SK-N-SH treated with all-trans-retinoic acid at 6 μM for 48 hours (cell line): ENCODE measurements around the gene PRRC2A.

Experiments used
- ARNTL ChIP-seq: fragments of 450-650 bp; formaldehyde crosslinking; IDR thresholded peaks from 2 replicates; pipeline ENCODE4 v1.5.0; 2020; ENCODE audit warnings: low read depth, mild to moderate bottlenecking, moderate library complexity, borderline replicate concordance
- SNAI2 ChIP-seq: fragments of 250-450 bp; sonication (Bioruptor Pico); IDR thresholded peaks from 2 replicates; pipeline ENCODE4 v1.5.0; 2020; ENCODE audit warnings: mild to moderate bottlenecking, moderate library complexity
- ZFP30 ChIP-seq: fragments of 450-650 bp; formaldehyde crosslinking; IDR thresholded peaks from 2 replicates; pipeline ENCODE4 v1.5.0; 2022; ENCODE audit warnings: mild to moderate bottlenecking, moderate library complexity
- ZNF8 ChIP-seq: fragments of 450-650 bp; formaldehyde crosslinking; IDR thresholded peaks from 2 replicates; pipeline ENCODE4 v1.5.0; 2020; ENCODE audit warnings: mild to moderate bottlenecking, moderate library complexity
- TF ChIP-seq, protein P1 (sequence below): fragments of 250-450 bp; sonication (Bioruptor Pico); IDR thresholded peaks from 2 replicates; pipeline ENCODE4 v1.8.0; 2020; ENCODE audit warnings: mild to moderate bottlenecking, moderate library complexity, borderline replicate concordance

DNA sequence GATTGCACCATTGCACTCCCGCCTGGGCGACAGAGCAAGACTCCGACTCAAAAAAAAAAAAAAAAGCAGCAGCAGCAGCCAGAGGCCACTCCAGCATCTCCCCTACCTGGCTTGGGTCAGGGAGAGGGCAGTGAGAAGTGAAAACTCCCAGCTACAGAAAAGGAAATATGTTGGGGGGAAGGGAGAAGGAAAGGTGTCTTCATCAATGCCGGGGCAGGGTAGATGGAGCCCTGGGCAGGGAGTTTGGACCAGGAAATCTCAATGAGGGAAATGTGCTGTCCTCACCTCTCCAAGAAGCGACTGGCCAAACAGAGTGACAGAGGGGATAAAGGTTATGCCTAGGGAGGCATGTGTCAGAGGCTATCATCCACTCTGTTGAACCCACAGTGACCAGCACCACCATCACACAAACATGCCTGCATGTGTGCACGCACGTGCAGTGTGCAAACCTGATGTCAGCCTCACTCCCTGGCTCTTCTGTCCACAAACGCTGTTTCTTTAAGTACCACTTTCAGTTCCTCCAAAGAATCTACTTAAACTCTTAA, 6.4 kb upstream of the PRRC2A start:
- TF ChIP-seq ZFP30 (no peak), SNAI2 (CRISPR knock-in tag) (no peak), ARNTL (CRISPR knock-in tag) (no peak), ZNF8 (CRISPR knock-in tag) (no peak)
- TF ChIP-seq, protein P1, sequence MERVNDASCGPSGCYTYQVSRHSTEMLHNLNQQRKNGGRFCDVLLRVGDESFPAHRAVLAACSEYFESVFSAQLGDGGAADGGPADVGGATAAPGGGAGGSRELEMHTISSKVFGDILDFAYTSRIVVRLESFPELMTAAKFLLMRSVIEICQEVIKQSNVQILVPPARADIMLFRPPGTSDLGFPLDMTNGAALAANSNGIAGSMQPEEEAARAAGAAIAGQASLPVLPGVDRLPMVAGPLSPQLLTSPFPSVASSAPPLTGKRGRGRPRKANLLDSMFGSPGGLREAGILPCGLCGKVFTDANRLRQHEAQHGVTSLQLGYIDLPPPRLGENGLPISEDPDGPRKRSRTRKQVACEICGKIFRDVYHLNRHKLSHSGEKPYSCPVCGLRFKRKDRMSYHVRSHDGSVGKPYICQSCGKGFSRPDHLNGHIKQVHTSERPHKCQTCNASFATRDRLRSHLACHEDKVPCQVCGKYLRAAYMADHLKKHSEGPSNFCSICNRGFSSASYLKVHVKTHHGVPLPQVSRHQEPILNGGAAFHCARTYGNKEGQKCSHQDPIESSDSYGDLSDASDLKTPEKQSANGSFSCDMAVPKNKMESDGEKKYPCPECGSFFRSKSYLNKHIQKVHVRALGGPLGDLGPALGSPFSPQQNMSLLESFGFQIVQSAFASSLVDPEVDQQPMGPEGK: no peak
